HEK293 (cell line): ENCODE results near the gene BOLL.

Source experiments
- BCL11A ChIP-seq: fragments of 450-650 bp; formaldehyde crosslinking; IDR thresholded peaks from 2 replicates; pipeline ENCODE4 v1.5.1; 2016; ENCODE audit warnings: low read depth, missing biosample characterization, missing genetic modification characterization
- BCL6B ChIP-seq: fragments of 450-650 bp; formaldehyde crosslinking; IDR thresholded peaks from 2 replicates; pipeline ENCODE4 v1.5.1; 2017; ENCODE audit warnings: missing biosample characterization, missing genetic modification characterization
- GLIS1 ChIP-seq: fragments of 450-650 bp; formaldehyde crosslinking; IDR thresholded peaks from 2 replicates; pipeline ENCODE4 v1.5.1; 2016; ENCODE audit warnings: missing biosample characterization, missing genetic modification characterization
- IKZF3 ChIP-seq: fragments of 450-650 bp; IDR thresholded peaks from 2 replicates; pipeline ENCODE4 v1.5.0; 2018; ENCODE audit warnings: missing biosample characterization, mild to moderate bottlenecking, missing genetic modification characterization, moderate library complexity
- REPIN1 ChIP-seq: fragments of 450-650 bp; formaldehyde crosslinking; IDR thresholded peaks from 2 replicates; pipeline ENCODE4 v1.5.1; 2017; ENCODE audit warnings: missing biosample characterization, missing genetic modification characterization, low read depth
- REST ChIP-seq: fragments of 450-650 bp; formaldehyde crosslinking; IDR thresholded peaks from 2 replicates; pipeline ENCODE4 v1.5.1; 2016; ENCODE audit warnings: missing biosample characterization, missing genetic modification characterization
- WT1 ChIP-seq: fragments of 450-650 bp; formaldehyde crosslinking; IDR thresholded peaks from 2 replicates; pipeline ENCODE4 v1.5.1; 2016; ENCODE audit warnings: missing biosample characterization, missing genetic modification characterization
- YY1 ChIP-seq: fragments of 450-650 bp; formaldehyde crosslinking; IDR thresholded peaks from 2 replicates; pipeline ENCODE4 v1.5.1; 2018; ENCODE audit warnings: missing biosample characterization, missing genetic modification characterization
- YY2 ChIP-seq: fragments of 450-650 bp; formaldehyde crosslinking; IDR thresholded peaks from 2 replicates; pipeline ENCODE4 v1.5.1; 2016; ENCODE audit warnings: missing biosample characterization, missing genetic modification characterization
- ZBTB1 ChIP-seq: fragments of 450-650 bp; formaldehyde crosslinking; IDR thresholded peaks from 2 replicates; pipeline ENCODE4 v1.5.1; 2016; ENCODE audit warnings: missing biosample characterization, missing genetic modification characterization
- ZBTB8A ChIP-seq: fragments of 450-650 bp; formaldehyde crosslinking; IDR thresholded peaks from 2 replicates; pipeline ENCODE4 v1.5.1; 2016; ENCODE audit warnings: missing biosample characterization, missing genetic modification characterization
- ZIC2 ChIP-seq: fragments of 450-650 bp; formaldehyde crosslinking; IDR thresholded peaks from 2 replicates; pipeline ENCODE4 v1.5.1; 2016; ENCODE audit warnings: missing biosample characterization, missing genetic modification characterization
- ZNF146 ChIP-seq: fragments of 450-650 bp; formaldehyde crosslinking; IDR thresholded peaks from 2 replicates; pipeline ENCODE4 v1.5.1; 2016; ENCODE audit warnings: missing biosample characterization, missing genetic modification characterization
- ZNF157 ChIP-seq: fragments of 450-650 bp; formaldehyde crosslinking; IDR thresholded peaks from 2 replicates; pipeline ENCODE4 v1.5.1; 2016; ENCODE audit warnings: missing biosample characterization, missing genetic modification characterization
- ZNF169 ChIP-seq: fragments of 450-650 bp; formaldehyde crosslinking; IDR thresholded peaks from 2 replicates; pipeline ENCODE4 v1.5.1; 2016; ENCODE audit warnings: missing biosample characterization, missing genetic modification characterization
- ZNF174 ChIP-seq: fragments of 450-650 bp; formaldehyde crosslinking; IDR thresholded peaks from 2 replicates; pipeline ENCODE4 v1.5.0; 2017; ENCODE audit warnings: missing biosample characterization, mild to moderate bottlenecking, missing genetic modification characterization
- ZNF214 ChIP-seq: fragments of 450-650 bp; formaldehyde crosslinking; IDR thresholded peaks from 2 replicates; pipeline ENCODE4 v1.5.1; 2017; ENCODE audit warnings: missing biosample characterization, mild to moderate bottlenecking, missing genetic modification characterization, borderline replicate concordance
- ZNF221 ChIP-seq: fragments of 450-650 bp; formaldehyde crosslinking; IDR thresholded peaks from 2 replicates; pipeline ENCODE4 v1.5.1; 2017; ENCODE audit warnings: missing biosample characterization, missing genetic modification characterization, borderline replicate concordance
- ZNF280C ChIP-seq: fragments of 450-650 bp; formaldehyde crosslinking; IDR thresholded peaks from 2 replicates; pipeline ENCODE4 v1.5.1; 2016; ENCODE audit warnings: missing biosample characterization, missing genetic modification characterization
- ZNF280D ChIP-seq: fragments of 450-650 bp; formaldehyde crosslinking; IDR thresholded peaks from 2 replicates; pipeline ENCODE4 v1.5.1; 2016; ENCODE audit warnings: missing biosample characterization, missing genetic modification characterization
- ZNF302 ChIP-seq: fragments of 450-650 bp; formaldehyde crosslinking; IDR thresholded peaks from 2 replicates; pipeline ENCODE4 v1.5.1; 2016; ENCODE audit warnings: missing biosample characterization, missing genetic modification characterization, low read depth
- ZNF366 ChIP-seq: fragments of 450-650 bp; formaldehyde crosslinking; conservative IDR thresholded peaks from 2 replicates; pipeline ENCODE4 v1.5.1; 2016; ENCODE audit warnings: missing biosample characterization, missing genetic modification characterization
- ZNF555 ChIP-seq: fragments of 450-650 bp; formaldehyde crosslinking; conservative IDR thresholded peaks from 2 replicates; pipeline ENCODE4 v1.5.1; 2017; ENCODE audit warnings: missing biosample characterization, mild to moderate bottlenecking, missing genetic modification characterization, inconsistent platforms
- ZNF560 ChIP-seq: fragments of 450-650 bp; formaldehyde crosslinking; IDR thresholded peaks from 2 replicates; pipeline ENCODE4 v1.5.1; 2017; ENCODE audit warnings: missing biosample characterization, missing genetic modification characterization, borderline replicate concordance
- ZNF596 ChIP-seq: fragments of 450-650 bp; IDR thresholded peaks from 2 replicates; pipeline ENCODE4 v1.5.0; 2018; ENCODE audit warnings: missing biosample characterization, mild to moderate bottlenecking, missing genetic modification characterization, moderate library complexity
- ZNF658 ChIP-seq: fragments of 450-650 bp; formaldehyde crosslinking; IDR thresholded peaks from 2 replicates; pipeline ENCODE4; 2016; ENCODE audit warnings: missing biosample characterization, missing genetic modification characterization
- ZNF701 ChIP-seq: fragments of 450-650 bp; formaldehyde crosslinking; IDR thresholded peaks from 2 replicates; pipeline ENCODE4 v1.5.1; 2016; ENCODE audit warnings: missing biosample characterization, missing genetic modification characterization
- ZNF76 ChIP-seq: fragments of 450-650 bp; formaldehyde crosslinking; IDR thresholded peaks from 2 replicates; pipeline ENCODE4; 2016; ENCODE audit warnings: low read depth, missing biosample characterization, missing genetic modification characterization, borderline replicate concordance
- ZNF791 ChIP-seq: fragments of 450-650 bp; formaldehyde crosslinking; IDR thresholded peaks from 2 replicates; pipeline ENCODE4 v1.5.1; 2016; ENCODE audit warnings: missing biosample characterization, missing genetic modification characterization
- ZXDB ChIP-seq: fragments of 450-650 bp; formaldehyde crosslinking; IDR thresholded peaks from 2 replicates; pipeline ENCODE4 v1.5.1; 2016; ENCODE audit warnings: missing biosample characterization, missing genetic modification characterization

The BOLL gene

GRCh38 chr2:197804758-197805714 is 19.9 kb upstream of the BOLL start (continued):
- TF ChIP-seq ZBTB8A (tag by site-specific recombination) (peak; percentile 78), ZNF560 (tag by site-specific recombination) (no peak), GLIS1 (peak; percentile 89), ZNF701 (tag by site-specific recombination) (no peak), ZNF280C (tag by site-specific recombination) (no peak), YY2 (no peak), ZNF555 (tag by site-specific recombination) (no peak), WT1 (no peak), ZNF76 (tag by site-specific recombination) (no peak), ZNF366 (tag by site-specific recombination) (peak; percentile 62; the same call in 1 of the 2 replicates), ZNF146 (tag by site-specific recombination) (no peak), ZNF280D (no peak), ZNF302 (tag by site-specific recombination) (no peak), ZBTB1 (tag by site-specific recombination) (no peak), ZNF169 (tag by site-specific recombination) (no peak), ZNF174 (no peak), REST (tag by site-specific recombination) (no peak), ZNF157 (no peak), BCL11A (no peak), ZNF221 (tag by site-specific recombination) (no peak), ZNF658 (tag by site-specific recombination) (no peak), REPIN1 (tag by site-specific recombination) (no peak), ZNF214 (tag by site-specific recombination) (no peak), ZNF596 (tag by site-specific recombination) (no peak), ZIC2 (tag by site-specific recombination) (peak; percentile 73), IKZF3 (no peak), ZXDB (tag by site-specific recombination) (no peak), BCL6B (tag by site-specific recombination) (no peak), ZNF791 (no peak), YY1 (tag by site-specific recombination) (no peak)
